Uterus (tissue), 2 donors: ENCODE results near the gene MAP3K4.

Source experiments
- CTCF ChIP-seq, 4 experiments: fragments of 200-600 bp in 2 of 4; fragments of 450-650 bp in 2 of 4; sonication (generic) in 2 of 4; IDR thresholded peaks; one replicate each; pipeline ENCODE4 v1.5.1; 2016 to 2019; ENCODE audit warnings: antibody characterized with exemption in 4 of 4, mild to moderate bottlenecking in 2 of 4, moderate library complexity in 1 of 4
- POLR2A ChIP-seq, 2 donors: fragments of 450-650 bp; IDR thresholded peaks; one replicate each; pipeline ENCODE4 v1.6.1; 2016; ENCODE audit warnings: antibody characterized with exemption in 2 of 2, mild to moderate bottlenecking in 1 of 2, moderate library complexity in 1 of 2

- no peak for TF ChIP-seq POLR2A (IDR thresholded peaks at IDR 0.05)
- TF ChIP-seq CTCF (IDR thresholded peaks at IDR 0.05): no peak
These were observed 27.8 kb downstream of the MAP3K4 start for GRCh38 chr6:161019324-161019839.
